Measurements from ENCODE around the gene CAMSAP1. TPM values are rescaled to one million over a fixed set of nuclear protein-coding genes. Genes with fewer than 3 reads are reported as not detected.
A peak's percentile ranks its signal among the peaks of the same experiment; 100 is the strongest.
"Not testable (repeated sequence)": the region's sequence is repeated elsewhere in the genome, so short reads cannot be mapped to it uniquely, and the experiment has no call there.

The CAMSAP1 gene, protein sequence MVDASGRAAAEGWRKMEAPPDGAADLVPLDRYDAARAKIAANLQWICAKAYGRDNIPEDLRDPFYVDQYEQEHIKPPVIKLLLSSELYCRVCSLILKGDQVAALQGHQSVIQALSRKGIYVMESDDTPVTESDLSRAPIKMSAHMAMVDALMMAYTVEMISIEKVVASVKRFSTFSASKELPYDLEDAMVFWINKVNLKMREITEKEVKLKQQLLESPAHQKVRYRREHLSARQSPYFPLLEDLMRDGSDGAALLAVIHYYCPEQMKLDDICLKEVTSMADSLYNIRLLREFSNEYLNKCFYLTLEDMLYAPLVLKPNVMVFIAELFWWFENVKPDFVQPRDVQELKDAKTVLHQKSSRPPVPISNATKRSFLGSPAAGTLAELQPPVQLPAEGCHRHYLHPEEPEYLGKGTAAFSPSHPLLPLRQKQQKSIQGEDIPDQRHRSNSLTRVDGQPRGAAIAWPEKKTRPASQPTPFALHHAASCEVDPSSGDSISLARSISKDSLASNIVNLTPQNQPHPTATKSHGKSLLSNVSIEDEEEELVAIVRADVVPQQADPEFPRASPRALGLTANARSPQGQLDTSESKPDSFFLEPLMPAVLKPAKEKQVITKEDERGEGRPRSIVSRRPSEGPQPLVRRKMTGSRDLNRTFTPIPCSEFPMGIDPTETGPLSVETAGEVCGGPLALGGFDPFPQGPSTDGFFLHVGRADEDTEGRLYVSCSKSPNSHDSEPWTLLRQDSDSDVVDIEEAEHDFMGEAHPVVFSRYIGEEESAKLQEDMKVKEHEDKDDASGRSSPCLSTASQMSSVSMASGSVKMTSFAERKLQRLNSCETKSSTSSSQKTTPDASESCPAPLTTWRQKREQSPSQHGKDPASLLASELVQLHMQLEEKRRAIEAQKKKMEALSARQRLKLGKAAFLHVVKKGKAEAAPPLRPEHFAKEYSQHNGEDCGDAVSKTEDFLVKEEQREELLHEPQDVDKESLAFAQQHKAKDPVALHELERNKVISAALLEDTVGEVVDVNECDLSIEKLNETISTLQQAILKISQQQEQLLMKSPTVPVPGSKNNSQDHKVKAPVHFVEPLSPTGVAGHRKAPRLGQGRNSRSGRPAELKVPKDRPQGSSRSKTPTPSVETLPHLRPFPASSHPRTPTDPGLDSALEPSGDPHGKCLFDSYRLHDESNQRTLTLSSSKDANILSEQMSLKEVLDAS (N-terminal part only)
- 25.5 TPM for total RNA-seq
- long read RNA-seq, full-length matches to known transcripts, result 1 of 21 reads
- long read RNA-seq, partial matches to known transcripts, result 14 of 21 reads
- long read RNA-seq, other reads (novel, unspliced or antisense), result 6 of 21 reads

DNA sequence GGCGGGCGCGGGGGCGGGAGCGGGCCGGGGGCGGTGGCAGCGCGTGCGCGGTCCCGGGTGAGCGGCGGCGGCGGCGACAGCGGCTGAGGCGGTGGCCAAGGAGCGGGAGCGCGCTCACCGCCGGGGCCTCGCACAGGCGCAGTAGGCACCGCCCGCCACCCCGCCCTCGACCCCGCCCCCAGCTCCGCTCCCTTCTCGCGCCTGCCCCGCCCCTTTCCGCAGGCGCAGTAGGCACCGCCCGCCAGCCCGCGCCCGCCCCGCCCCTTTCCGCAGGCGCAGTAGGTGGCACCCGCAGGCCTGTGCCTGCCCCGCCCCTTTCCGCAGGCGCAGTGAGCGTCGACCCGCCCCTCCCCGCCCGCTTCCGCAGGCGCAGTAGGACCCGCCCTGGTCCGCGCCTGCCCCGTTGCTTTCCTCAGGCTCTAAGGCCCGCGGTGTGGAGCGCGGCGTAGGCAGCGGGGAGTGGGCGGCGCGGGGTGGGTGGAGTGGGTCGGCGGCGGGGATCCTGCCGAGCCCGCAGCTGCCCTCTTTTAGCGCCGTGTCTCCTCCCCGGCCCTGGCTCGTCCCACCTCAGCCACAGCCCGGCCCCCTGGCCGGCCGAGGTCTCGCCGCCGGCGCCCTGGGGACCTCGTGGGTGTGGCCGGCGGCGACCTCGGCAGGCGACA lies at the start of gene CAMSAP1:
CAMSAP1 (minus strand) TSS at position 116 of the 662 bp plus-strand sequence. CDS start 387 bp downstream, outside the sequence.
- DNase-seq (ENCODE audit: low spot score), result peak; percentile 98
- intact Hi-C loops (cut with DNase I), result loop anchor here (2.0 to 5.0 kb wide), 3 partner anchors 40 to 210 kb away; partner anchors contain the start of genes TMEM250 and UBAC1

DNA sequence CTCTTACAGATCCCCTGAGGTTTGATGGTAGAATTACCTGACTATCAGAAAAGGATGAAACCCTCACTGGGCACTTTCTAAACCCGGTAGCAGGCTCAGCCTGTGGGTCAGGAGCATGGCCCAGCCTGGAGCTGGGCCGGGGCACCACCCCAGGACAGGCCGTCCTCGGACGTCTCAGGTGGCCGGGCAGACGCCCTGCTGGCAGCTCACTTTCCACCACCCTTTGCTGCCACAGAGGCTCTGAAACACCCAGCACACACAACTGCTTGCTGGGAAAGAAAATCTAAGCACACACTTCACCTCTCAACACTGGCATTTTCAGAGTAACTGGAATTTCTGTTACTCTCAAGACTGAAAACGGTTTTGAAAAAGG lies 49.4 kb upstream of the CAMSAP1 start:
- intact Hi-C loops (cut with DNase I), result loop anchor here (2.0 kb wide), 1 partner anchor 92 kb away; no protein-coding TSS in a partner anchor

DNA sequence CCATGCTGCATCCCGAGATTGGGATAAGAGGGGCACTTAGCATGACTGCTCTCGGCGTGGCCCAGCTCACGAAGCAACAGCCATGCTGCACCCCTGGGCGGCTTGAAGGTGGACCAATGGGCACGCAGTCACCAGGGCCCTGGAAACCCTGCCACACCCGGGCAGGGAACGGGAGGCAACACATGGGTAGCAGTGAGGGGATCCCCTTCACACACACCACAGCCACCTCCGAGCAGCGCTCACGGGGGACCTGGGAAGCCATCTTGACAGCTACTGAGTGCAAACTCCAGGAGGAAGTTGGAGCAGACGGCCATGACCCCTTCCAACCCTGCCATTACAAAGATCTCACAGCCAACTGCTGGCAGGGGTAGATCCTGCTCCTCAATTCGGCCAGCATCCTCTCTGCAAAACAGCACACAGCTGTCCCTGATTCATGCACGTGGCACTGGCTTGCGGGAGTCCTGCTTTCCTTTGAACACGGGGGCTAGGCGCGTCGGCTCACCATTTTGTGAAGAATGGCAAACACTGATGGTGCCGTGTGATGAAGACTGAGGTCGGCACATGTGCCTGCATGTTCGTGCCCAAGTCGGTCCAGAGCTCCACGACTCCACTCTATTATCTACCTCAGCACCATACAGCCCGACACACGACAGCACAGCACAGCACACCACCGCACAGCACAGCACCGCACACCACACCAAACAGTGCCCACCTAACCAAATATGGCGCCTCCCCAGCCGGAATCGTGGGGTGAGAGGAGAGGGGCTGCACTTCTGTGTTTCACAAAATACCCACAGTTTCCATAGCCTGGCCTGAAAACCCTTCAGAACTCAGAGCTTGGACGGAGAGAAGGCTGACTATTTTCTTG lies 48.8 kb upstream of the CAMSAP1 start:
- intact Hi-C loops (cut with DNase I), result loop anchor here (2.0 kb wide), 1 partner anchor 91 kb away; no protein-coding TSS in a partner anchor
- DNase-seq (ENCODE audit: low spot score), result no peak

More for the DNA sequence above, 49.4 kb upstream of the CAMSAP1 start:
- no peak for DNase-seq (ENCODE audit: low spot score)

DNA sequence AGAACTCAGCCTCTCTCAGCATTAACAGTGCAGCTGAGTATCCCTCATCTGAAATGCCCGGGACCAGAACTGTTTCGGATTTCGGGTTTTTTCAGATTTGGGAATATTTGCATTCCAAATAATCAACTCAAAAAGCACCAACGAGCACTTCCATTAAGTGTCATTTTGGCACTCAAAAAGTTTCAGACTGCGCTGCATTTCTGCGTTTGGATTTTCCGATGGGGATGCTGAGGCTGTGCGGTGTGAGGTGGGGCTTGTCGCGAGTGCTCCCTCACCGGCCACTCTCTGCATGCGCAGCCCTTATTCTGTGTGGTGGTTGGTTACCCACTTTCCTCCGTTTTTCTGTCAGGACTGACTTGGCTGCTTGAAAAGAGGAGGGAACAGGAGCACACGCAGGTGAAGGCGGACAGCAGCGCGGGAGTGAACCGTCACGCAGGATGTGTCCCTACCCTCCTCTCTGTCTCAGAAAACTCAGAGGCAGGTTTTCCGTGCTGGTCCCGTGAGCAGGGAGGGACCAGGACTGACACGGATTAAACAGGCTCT lies 45.4 kb upstream of the CAMSAP1 start:
- intact Hi-C loops (cut with DNase I), result no loop called here
- no peak for DNase-seq (ENCODE audit: low spot score)

DNA sequence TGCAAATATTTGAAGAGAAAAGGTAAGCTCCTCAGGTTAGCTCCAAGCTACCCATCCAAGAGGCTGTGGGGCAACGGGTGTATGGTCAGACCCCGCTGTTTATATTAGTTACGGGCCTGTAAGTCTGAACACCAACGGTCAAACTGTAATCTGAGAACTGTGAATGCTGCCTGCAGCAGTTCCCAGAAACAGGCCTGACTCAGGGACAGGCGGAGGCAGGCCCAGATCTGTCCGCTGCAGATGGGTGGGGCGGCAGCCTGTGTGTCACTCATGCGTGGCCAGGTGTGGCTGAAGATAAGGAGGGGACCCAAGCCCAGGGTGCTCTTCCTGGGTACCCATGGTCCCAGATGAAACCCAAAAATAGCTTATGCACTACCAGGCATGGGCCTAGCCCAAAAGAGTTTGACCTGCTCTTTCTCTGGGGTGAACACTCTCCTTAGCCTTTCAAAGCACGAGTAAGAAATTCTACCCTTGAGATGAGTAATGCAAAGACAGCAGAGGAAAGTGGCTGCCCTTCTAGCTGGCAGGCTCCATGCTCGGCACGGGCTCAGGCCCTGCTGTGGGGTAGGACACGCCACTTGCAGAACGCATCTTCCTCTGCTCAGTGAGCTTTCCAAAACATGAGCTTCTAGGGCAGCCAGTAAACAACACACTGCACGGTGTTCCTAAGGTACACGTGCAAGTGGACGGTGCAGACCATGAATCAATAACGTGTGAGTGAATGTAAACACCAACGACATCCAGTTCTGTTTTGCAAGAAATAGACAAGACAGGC lies 44.7 kb upstream of the CAMSAP1 start:
- intact Hi-C loops (cut with DNase I), result no loop called here
- no peak for DNase-seq (ENCODE audit: low spot score)

DNA sequence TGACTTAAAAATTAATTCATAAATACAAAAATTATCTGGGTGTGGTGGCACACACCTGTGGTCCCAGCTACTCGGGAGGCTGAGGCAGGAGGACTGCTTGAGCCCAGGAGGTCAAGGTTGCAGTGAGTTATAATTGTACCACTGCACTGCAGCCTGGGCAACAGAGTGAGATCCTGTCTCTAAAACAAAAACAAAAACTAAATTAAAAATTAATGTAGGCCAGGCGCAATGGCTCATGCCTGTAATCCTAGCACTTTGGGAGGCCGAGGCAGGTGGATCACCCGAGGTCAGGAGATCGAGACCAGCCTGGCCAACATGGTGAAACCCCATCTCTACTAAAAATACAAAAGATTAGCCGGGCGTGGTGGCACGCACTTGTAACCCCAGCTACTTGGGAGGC lies 44.0 kb upstream of the CAMSAP1 start:
- DNase-seq (ENCODE audit: low spot score); intact Hi-C loops (cut with DNase I): not testable (repeated sequence)

DNA sequence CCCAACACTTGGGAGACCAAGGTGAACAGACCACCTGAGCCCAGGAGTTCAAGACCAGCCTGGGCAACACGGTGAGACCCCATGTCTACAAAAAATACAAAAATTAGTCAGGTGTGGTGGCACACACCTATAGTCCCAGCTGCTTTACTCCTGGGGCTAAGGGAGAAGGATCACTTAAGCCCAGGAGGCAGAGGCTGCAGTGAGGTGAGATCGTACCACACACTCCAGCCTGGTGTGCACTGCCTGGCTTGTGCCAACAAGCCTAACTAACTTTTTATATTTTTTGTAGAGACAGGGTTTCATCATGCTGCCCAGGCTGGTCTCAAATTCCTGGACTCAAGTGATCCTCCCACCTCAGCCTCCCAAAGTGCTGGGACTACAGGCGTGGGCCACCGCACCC lies 43.5 kb upstream of the CAMSAP1 start:
- DNase-seq (ENCODE audit: low spot score); intact Hi-C loops (cut with DNase I): not testable (repeated sequence)

DNA sequence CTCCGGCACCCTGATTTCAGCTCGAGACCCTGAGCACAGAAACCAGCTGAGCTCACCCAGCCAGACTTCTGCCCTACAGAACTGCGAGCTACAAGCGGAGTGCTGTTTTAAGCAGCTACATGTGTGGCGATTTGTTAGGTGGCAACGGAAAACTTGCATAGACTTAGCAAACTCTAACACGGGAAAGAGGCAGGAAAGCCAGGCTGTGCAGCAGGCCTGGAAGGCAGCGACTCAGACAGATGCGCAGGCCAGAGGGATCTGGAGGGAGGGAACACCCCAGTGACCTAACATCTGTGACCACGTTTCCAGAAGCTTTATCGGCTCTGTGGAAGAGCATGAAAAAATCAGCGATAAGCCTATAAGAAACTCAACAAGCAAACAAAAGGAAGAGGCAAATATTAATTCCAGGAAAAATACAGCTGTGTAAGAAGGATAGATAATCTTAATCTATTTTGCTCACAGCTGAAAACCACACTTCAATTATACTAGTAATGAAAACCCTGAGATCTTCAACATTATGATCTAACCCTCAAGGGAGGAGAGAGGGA lies 42.9 kb upstream of the CAMSAP1 start:
- intact Hi-C loops (cut with DNase I), result no loop called here
- DNase-seq (ENCODE audit: low spot score), result no peak

DNA sequence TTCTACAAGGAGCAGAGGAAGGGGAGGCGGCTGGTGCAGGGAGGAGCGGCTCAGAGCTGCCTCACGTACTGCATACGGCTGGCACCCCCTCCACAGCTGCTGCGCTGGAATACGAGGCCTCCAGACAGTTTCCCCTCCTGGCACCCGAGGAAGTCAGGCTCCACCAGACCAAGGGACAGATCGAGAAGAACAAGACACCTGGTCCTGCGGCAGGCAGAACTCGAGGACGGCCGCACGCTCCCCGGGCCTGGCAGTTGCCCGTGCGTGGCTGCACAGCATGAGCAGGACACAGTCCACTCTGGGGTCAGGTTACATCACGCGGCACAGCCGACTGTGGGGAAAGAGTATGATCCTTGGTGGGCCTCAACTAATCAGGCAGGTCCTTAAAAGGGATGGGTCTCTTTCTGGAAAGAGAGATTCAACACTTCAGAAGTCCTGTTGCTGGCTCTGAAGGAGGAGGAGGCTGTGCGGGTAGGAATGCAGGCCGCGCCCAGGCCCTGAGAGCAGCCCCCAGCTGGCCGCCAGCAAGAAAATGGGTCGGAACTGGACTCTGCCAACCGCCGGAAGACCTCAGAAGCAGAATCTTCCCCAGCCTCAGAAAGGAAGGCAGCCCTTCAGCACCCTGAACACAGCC lies 42.3 kb upstream of the CAMSAP1 start:
- intact Hi-C loops (cut with DNase I), result no loop called here
- no peak for DNase-seq (ENCODE audit: low spot score)

DNA sequence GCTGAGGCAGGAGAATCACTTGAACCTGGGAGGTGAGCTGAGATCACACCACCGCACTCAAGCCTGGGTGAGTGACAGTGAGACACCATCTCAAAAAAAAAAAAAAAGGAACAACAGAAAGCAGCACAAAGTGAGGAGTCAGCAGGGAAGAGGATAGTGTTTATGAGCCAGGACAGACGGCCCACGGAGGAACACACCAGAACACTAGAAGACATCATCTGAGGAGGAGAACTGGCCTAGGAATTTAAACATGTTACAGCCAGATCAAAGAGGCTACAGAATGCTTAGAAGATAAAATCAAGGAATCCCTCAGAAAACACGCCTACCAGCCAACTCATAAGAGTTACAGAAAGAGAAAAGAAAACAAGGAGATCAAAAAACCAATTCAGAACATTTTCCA lies 41.6 kb upstream of the CAMSAP1 start:
- DNase-seq (ENCODE audit: low spot score), result no peak
- intact Hi-C loops (cut with DNase I), result no loop called here

DNA sequence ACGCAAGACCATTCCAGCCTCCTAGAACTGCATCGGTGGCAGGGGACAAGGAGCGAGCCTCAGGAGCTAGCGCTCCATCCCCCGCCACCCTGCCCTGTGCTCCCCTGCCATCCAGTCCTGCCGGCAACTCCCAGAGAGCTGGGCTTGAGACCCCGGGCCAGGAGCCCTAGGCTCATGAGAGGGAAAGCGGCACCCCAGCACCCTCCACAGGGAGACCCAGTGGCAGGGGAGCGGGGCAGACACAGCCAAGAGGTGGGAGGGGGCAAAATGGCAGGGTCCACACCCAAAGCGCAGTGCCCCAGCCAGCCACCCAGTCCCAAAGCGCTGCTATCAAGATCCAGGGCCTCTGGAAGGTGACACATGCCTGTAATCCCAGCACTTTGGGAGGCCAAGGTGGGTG lies 41.1 kb upstream of the CAMSAP1 start:
- intact Hi-C loops (cut with DNase I), result no loop called here
- DNase-seq (ENCODE audit: low spot score), result no peak

DNA sequence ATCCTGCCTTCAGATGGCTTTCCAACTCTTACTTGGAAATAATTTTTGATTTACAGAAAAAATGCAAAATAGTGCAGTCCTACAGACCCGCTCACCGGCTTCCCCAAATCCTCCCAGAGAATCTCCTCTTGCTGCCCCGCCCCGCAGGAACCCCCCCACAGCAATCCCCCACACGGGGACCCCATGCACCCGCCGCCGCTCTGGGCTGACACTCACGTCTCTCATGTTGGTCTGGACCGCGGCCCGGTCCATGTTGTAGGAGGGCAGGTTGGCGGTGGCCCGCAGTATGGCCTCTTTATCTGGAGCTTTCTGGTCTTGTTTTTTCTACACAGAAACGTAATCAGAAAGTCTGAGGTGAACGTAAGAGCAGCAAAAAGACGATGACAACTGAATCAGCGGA lies 40.2 kb upstream of the CAMSAP1 start:
- no peak for DNase-seq (ENCODE audit: low spot score)
- intact Hi-C loops (cut with DNase I), result no loop called here

DNA sequence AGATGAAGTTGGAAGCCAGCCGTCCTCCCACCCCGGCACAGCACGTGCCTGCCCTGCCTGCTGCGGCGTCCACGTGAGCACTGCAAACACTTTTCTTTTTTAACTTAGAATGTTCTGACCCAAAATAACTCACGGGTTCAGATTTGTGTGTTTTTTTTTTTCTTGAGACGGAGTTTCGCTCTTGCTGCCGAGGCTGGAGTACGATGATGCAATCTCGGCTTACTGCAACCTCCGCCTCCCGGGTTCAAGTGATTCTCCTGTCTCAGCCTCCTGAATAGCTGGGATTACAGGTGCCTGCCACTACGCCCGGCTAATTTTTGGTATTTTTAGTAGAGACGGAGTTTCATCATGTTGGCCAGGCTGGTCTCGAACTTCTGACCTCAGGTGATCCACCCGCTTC lies 39.8 kb upstream of the CAMSAP1 start:
- intact Hi-C loops (cut with DNase I), result not testable (repeated sequence)

DNA sequence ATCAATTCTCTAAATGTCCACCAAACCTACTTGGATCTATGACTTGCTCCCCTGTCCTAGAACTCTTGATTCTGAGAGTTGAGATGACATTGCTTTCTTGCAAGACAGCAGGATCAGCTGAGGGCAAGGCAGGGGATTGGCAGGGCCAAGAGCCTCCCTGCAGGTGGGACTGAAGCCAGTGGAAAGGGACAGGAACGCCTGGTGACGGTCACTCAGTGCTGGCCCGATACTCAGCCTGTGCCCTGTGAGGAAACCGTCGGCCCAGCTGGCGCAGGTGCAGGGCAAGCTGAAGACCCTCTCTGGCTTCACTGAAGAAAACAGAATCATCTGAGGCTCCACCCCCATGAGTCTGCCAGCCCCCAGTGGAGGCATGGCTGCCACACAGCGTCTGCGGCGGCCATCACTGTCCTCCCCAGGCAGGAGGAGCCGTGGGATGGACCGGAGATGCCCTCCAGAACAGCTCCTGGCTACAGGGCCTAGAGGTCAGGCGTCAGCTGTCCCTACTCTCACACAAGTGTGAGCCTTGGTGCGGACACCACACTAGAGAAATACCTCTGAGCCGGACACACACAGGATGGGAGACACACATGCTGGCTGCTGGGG lies 39.1 kb upstream of the CAMSAP1 start:
- intact Hi-C loops (cut with DNase I), result no loop called here
- no peak for DNase-seq (ENCODE audit: low spot score)

More for the DNA sequence above, 39.8 kb upstream of the CAMSAP1 start:
- not testable (repeated sequence) for DNase-seq (ENCODE audit: low spot score)

DNA sequence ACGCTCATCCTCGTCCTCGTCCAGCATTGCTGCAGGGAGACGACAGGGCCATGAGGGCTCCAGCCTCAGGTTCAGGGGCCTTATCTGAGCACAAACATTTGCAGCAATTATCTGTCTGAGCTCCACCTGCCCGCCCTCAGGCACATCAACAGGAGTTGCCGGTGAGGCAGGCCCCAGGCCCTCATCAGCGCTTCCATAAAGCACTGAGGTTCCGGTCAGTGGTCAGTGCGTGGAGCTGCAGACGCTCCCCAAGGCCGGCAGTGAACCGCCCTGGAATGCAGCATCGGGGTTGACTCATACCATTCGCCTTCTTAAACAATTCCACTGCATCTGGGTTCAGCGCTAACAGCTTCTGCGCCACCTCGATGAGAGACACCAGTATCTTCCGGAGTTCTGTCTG lies 38.6 kb upstream of the CAMSAP1 start:
- intact Hi-C loops (cut with DNase I), result no loop called here
- DNase-seq (ENCODE audit: low spot score), result no peak
